Muscle layer of colon (tissue), 2 donors: ENCODE measurements around the gene APOBEC3F.
"Not testable (repeated sequence)": the region's sequence is repeated elsewhere in the genome, so short reads cannot be mapped to it uniquely, and the experiment has no call there.

ENCODE experiments used
- H3K27ac ChIP-seq: one replicate; pipeline ENCODE4 v1.7.0; 2013; ENCODE audit warnings: low read depth, mild to moderate bottlenecking, low read length, moderate library complexity
- H3K27me3 ChIP-seq, 2 donors: one replicate each; pipeline ENCODE4 v1.7.0; 2013; ENCODE audit warnings: low read length in 2 of 2, mild to moderate bottlenecking in 2 of 2; ENCODE audit not compliant: insufficient read depth in 2 of 2, control insufficient read depth in 1 of 2
- H3K36me3 ChIP-seq: one replicate; pipeline ENCODE4 v1.7.0; 2013; ENCODE audit warnings: mild to moderate bottlenecking, low read length; ENCODE audit not compliant: insufficient read depth
- H3K4me1 ChIP-seq: one replicate; pipeline ENCODE4 v1.7.0; 2013; ENCODE audit warnings: mild to moderate bottlenecking, low read length; ENCODE audit not compliant: insufficient read depth
- H3K4me3 ChIP-seq, 2 donors: one replicate each; pipeline ENCODE4 v1.7.0; 2013; ENCODE audit warnings: low read length in 2 of 2, low read depth in 1 of 2, mild to moderate bottlenecking in 1 of 2, moderate library complexity in 1 of 2
- H3K9ac ChIP-seq: one replicate; pipeline ENCODE4 v1.7.0; 2013; ENCODE audit warnings: low read length
- H3K9me3 ChIP-seq: one replicate; pipeline ENCODE4 v1.7.0; 2013; ENCODE audit warnings: mild to moderate bottlenecking, low read length
- donor health status: abdominal sarcoma.
- donor health status: Adenocarcinoma of cecum.

Gene APOBEC3F

DNA sequence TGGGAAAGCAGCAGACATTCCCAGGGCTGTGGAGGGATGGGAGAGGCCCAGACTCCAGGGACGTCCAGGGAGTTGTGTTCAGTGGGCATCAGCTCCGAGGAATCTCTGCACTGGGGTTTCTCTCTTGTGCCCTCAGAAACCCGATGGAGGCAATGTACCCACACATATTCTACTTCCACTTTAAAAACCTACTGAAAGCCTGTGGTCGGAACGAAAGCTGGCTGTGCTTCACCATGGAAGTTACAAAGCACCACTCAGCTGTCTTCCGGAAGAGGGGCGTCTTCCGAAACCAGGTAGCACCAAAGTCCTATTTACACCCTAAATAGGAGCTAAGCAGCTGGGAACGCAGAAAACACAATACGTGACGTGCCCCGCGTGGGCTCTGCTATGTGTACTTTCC lies 11.4 kb upstream of the APOBEC3F start:
- H3K9ac ChIP-seq: no peak overlapping the region
- H3K27me3 ChIP-seq: no peaks in the 10 kb centered on the region
- no peaks in the 10 kb centered on the region for H3K9me3 ChIP-seq
- no peaks in the 10 kb centered on the region for H3K4me1 ChIP-seq
- H3K36me3 ChIP-seq: no peaks in the 10 kb centered on the region
- H3K4me3 ChIP-seq: no peak overlapping the region
- no peak overlapping the region for H3K27ac ChIP-seq

- Histone ChIP-seq H3K9me3 (no peaks in the 10 kb centered on the region), H3K9ac (no peak overlapping the region), H3K36me3 (no peaks in the 10 kb centered on the region), H3K4me3 (no peak overlapping the region), H3K27ac (no peak overlapping the region), H3K4me1 (no peaks in the 10 kb centered on the region), H3K27me3 (no peaks in the 10 kb centered on the region)
Measured at GRCh38 chr22:39030705-39031104, 10.0 kb upstream of the APOBEC3F start.

DNA sequence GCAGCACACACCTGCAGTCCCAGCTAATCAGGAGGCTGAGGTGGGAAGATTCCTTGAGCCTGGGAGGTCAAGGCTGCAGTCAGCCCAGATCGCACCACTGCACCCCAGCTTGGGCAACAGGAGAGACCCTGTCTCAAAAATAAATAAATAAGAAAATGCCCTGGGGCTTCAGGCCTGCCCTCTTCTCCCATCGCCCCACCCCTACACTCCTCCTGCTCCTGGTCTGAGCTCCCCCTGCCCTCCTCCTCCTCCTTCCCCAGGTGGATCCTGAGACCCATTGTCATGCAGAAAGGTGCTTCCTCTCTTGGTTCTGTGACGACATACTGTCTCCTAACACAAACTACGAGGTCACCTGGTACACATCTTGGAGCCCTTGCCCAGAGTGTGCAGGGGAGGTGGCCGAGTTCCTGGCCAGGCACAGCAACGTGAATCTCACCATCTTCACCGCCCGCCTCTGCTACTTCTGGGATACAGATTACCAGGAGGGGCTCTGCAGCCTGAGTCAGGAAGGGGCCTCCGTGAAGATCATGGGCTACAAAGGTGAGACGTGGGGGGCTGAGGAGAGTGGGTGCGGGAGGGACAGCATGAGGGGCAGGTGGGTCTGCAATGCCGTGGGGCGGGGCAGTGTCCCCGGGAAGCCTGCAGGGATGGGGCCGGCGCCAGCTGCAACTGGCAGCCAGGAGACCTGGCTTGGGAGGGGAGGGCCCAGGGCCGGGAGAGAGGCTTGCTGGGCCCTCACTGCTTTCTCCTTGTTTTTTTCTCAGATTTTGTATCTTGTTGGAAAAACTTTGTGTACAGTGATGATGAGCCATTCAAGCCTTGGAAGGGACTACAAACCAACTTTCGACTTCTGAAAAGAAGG lies 9.0 kb upstream of the APOBEC3F start:
- not testable (repeated sequence) for H3K36me3 ChIP-seq, H3K27ac ChIP-seq, H3K9ac ChIP-seq, H3K9me3 ChIP-seq, H3K27me3 ChIP-seq, H3K4me3 ChIP-seq, H3K4me1 ChIP-seq

GRCh38 chr22:39037071-39037470 lies 3.6 kb upstream of the APOBEC3F start:
- H3K4me3 ChIP-seq, H3K36me3 ChIP-seq: not testable (repeated sequence)

DNA sequence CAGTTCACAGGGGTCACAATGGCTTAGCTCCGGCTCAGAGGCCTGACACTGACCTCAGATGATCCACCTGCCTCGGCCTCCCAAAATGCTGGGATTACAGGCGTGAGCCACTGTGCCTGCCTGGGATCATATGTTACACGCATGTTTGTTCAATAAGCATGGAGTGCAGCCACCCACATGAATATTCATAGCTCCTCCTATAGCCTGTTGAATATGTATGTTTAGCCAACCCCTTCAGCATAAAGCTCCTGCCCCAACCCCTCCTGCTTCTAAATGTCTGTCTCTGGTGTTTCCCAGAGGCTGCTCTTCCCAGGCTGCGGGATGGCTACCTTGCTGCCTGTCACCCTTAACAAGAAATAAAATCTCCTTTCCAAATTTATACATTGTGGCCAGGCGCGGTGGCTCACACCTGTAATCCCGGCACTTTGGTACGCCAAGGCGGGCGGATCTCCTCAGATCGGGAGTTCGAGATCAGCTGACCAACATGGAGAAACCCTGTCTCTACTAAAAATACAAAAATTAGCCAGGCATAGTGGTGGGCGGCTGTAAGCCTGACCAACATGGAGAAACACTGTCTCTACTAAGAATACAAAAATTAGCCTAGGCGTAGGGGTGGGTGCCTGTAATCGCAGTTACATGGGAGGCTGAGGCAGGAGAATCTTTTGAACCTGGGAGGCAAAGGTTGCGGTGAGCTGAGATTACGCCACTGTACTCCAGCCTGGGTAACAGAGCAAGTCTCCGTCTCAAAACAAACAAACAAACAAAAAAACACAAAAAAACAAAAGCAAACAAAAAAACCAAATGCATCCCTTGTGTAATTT lies 1.1 kb upstream of the APOBEC3F start:
- H3K27me3 ChIP-seq: no peaks in the 10 kb centered on the region
- no peak overlapping the region for H3K9ac ChIP-seq
- H3K4me1 ChIP-seq: peaks cover 10% of the 10 kb centered on the region
- no peaks in the 10 kb centered on the region for H3K9me3 ChIP-seq
- no peaks in the 10 kb centered on the region for H3K36me3 ChIP-seq
- no peak overlapping the region for H3K4me3 ChIP-seq
- H3K27ac ChIP-seq: no peak overlapping the region

More at GRCh38 chr22:39037071-39037470, 3.6 kb upstream of the APOBEC3F start:
- not testable (repeated sequence) for H3K9me3 ChIP-seq, H3K27ac ChIP-seq, H3K4me1 ChIP-seq, H3K9ac ChIP-seq, H3K27me3 ChIP-seq

DNA sequence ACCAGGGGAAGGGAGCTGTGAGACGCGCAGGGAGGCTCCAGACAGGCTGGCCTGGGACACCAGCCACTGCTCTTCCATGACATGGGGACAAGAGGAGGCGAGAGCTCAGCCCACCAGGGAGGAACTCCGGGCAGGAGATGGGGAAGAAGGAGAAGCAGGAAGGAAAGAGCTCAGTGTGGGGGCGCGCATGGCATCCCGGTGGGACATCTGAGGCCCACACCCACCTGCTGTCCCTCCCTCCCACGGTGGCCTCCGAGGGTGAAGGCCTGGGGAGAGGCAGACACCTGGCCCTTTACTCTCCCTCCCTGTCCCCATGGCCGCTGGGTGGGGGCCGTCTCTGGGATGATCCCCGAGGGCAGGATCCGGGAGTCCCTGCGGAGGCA lies 518 bp upstream of the APOBEC3F start:
- H3K4me1 ChIP-seq, H3K27ac ChIP-seq, H3K9ac ChIP-seq, H3K27me3 ChIP-seq, H3K36me3 ChIP-seq, H3K9me3 ChIP-seq: not testable (repeated sequence)
- peak overlapping the region in 1 of 2 donors; percentile 60 for H3K4me3 ChIP-seq

DNA sequence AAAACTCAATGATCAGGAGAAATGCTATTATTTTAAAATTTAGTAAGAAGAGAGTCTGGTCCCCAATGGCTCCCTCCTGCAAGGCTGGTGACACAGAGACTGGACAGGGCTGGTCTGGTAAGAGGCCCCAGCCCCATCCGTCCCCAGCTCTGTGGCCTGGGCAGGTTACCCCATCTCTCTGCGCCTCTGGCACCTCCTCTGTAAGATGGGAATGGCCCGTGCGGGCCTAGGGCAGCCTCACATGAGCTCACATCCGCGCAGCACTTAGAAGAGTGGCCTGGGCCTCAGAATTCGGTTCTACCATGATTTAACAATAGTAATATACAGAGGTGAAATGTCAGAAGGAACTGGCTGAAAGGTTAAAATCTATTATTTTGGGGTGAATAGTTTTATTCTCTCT lies 1.2 kb downstream of the APOBEC3F start:
- no peaks in the 10 kb centered on the region for H3K36me3 ChIP-seq
- H3K4me1 ChIP-seq: peaks cover 10% of the 10 kb centered on the region
- H3K9me3 ChIP-seq: no peaks in the 10 kb centered on the region
- no peaks in the 10 kb centered on the region for H3K27me3 ChIP-seq
- H3K27ac ChIP-seq: no peak overlapping the region
- no peak overlapping the region for H3K4me3 ChIP-seq
- no peak overlapping the region for H3K9ac ChIP-seq

DNA sequence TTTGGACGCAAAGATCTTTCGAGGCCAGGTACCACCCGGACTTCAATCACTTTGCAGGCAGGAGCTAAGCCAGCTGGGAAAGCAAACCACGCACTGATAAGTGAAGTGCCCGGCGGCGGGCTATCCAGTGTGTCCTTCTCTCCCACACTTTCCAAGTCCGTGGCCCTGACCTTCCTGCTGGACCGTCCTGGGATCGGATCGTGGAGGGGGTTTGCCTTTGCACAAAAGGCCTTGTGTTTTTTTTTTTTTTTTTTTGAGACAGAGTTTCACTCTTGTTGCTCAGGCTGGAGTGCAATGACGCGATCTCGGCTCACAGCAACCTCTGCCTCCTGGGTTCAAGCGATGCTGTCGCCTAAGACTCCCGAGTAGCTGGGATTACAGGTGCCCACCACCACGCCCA lies 2.4 kb downstream of the APOBEC3F start:
- H3K4me3 ChIP-seq, H3K27ac ChIP-seq, H3K27me3 ChIP-seq, H3K36me3 ChIP-seq, H3K4me1 ChIP-seq, H3K9ac ChIP-seq, H3K9me3 ChIP-seq: not testable (repeated sequence)

- H3K27me3 ChIP-seq, H3K9me3 ChIP-seq, H3K27ac ChIP-seq, H3K4me1 ChIP-seq, H3K36me3 ChIP-seq, H3K4me3 ChIP-seq, H3K9ac ChIP-seq: not testable (repeated sequence)
Measured at GRCh38 chr22:39045136-39045535, 4.5 kb downstream of the APOBEC3F start.

DNA sequence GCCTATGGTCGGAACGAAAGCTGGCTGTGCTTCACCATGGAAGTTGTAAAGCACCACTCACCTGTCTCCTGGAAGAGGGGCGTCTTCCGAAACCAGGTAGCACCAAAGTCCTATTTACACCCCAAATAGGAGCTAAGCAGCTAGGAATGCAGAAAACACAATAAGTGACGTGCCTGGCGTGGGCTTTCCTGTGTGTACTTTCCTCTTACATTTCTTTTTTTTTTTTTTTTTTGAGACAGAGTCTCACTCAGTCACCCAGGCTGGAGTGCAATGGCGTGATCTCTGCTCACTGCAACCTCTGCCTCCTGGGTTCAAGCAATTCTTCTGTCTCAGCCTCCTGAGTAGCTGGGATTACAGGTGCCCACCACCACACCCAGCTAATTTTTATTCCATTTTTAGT lies 8.8 kb downstream of the APOBEC3F start:
- H3K27ac ChIP-seq, H3K9ac ChIP-seq, H3K36me3 ChIP-seq, H3K4me1 ChIP-seq, H3K4me3 ChIP-seq, H3K9me3 ChIP-seq, H3K27me3 ChIP-seq: not testable (repeated sequence)

DNA sequence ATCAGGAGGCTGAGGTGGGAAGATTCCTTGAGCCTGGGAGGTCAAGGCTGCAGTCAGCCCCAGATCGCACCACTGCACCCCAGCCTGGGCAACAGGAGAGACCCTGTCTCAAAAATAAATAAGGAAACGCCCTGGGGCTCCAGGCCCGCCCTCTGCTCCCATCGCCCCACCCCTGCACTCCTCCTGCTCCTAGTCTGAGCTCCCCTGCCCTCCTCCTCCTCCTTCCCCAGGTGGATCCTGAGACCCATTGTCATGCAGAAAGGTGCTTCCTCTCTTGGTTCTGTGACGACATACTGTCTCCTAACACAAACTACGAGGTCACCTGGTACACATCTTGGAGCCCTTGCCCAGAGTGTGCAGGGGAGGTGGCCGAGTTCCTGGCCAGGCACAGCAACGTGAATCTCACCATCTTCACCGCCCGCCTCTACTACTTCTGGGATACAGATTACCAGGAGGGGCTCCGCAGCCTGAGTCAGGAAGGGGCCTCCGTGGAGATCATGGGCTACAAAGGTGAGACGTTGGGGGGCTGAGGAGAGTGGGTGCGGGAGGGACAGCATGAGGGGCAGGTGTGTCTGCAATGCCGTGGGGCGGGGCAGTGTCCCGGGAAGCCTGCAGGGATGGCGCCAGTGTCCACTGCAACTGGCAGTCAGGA lies 11.3 kb downstream of the APOBEC3F start:
- H3K27ac ChIP-seq, H3K27me3 ChIP-seq, H3K4me1 ChIP-seq, H3K36me3 ChIP-seq, H3K4me3 ChIP-seq, H3K9ac ChIP-seq, H3K9me3 ChIP-seq: not testable (repeated sequence)
